Mucosa of descending colon (tissue), 3 donors: ENCODE results near the gene CWC15. TPM values are rescaled to one million over a fixed set of nuclear protein-coding genes. Genes with fewer than 3 reads are reported as not detected.

Experiments
- ATAC-seq: fragments of 200-7000 bp; cut with Tn5 transposase; one replicate; pipeline ENCODE4 v1.9.1; 2020; ENCODE audit warnings: mild to moderate bottlenecking, moderate library complexity
- DNase-seq, 3 donors: peaks; one replicate each; pipeline ENCODE4 v3.0.0-alpha.2; 2020
- H3K36me3 ChIP-seq: fragments of 200-600 bp; one replicate; pipeline ENCODE4 v1.8.0; 2021; ENCODE audit warnings: low read depth, mild to moderate bottlenecking
- H3K4me1 ChIP-seq: fragments of 200-600 bp; one replicate; pipeline ENCODE4 v1.8.0; 2021; ENCODE audit warnings: low read depth, mild to moderate bottlenecking
- H3K4me3 ChIP-seq: fragments of 200-600 bp; one replicate; pipeline ENCODE4 v1.8.0; 2021; ENCODE audit warnings: mild to moderate bottlenecking
- H3K9me3 ChIP-seq: fragments of 200-600 bp; one replicate; pipeline ENCODE4 v1.8.0; 2021; ENCODE audit warnings: mild to moderate bottlenecking
- intact Hi-C, 2 donors: fragments of 100-400 bp; cut with DNase I in 1 of 2; cut with micrococcal nuclease in 1 of 2; formaldehyde crosslinking; loops; one replicate each; pipeline versions ENCODE4 v1.11.0 to v1.11.1; 2022; cut with DNase I, micrococcal nuclease
- total RNA-seq, 3 donors: library from RNA; stranded (reverse); fragmentation: NEBNext Ultra II Directional in 2 of 3; extraction: Animal tissue kit (Norgen Biotek cat#: 25700) in 2 of 3; gene quantifications; one replicate each; pipeline versions ENCODE4 v1.2.1 to v1.2.4, GENCODE V29; 2021 to 2023
- TF ChIP-seq, protein P1 (sequence below): fragments of 200-600 bp; IDR thresholded peaks from one replicate; pipeline ENCODE4 v1.8.0; 2022; ENCODE audit warnings: antibody characterized with exemption, mild to moderate bottlenecking
- donor health status: DM: no; HTN: no; CAD: no; lungs with moderate emphysema.
- donor health status: DM: no; HTN: no; CAD: no.
- donor health status: DM: no; HTN: yes; CAD: no.

The CWC15 gene
- total RNA-seq, 3 donors from 2014 or later = 41.4 to 47.7 (median 45.3) TPM

GRCh38 chr11:95005642-95006041, 32.3 kb upstream of the CWC15 start:
- Histone ChIP-seq H3K4me1 (no peaks in the 10 kb centered on the region), H3K9me3 (no peaks in the 10 kb centered on the region), H3K36me3 (no peaks in the 10 kb centered on the region), H3K4me3 (no peak overlapping the region)
- ATAC-seq = no peak
- TF ChIP-seq, protein P1, sequence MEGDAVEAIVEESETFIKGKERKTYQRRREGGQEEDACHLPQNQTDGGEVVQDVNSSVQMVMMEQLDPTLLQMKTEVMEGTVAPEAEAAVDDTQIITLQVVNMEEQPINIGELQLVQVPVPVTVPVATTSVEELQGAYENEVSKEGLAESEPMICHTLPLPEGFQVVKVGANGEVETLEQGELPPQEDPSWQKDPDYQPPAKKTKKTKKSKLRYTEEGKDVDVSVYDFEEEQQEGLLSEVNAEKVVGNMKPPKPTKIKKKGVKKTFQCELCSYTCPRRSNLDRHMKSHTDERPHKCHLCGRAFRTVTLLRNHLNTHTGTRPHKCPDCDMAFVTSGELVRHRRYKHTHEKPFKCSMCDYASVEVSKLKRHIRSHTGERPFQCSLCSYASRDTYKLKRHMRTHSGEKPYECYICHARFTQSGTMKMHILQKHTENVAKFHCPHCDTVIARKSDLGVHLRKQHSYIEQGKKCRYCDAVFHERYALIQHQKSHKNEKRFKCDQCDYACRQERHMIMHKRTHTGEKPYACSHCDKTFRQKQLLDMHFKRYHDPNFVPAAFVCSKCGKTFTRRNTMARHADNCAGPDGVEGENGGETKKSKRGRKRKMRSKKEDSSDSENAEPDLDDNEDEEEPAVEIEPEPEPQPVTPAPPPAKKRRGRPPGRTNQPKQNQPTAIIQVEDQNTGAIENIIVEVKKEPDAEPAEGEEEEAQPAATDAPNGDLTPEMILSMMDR = no peak
- no peak for DNase-seq
- intact Hi-C loops = no loop called here

GRCh38 chr11:95003716-95004115, 30.4 kb upstream of the CWC15 start:
- TF ChIP-seq, protein P1 = no peak
- H3K4me3 ChIP-seq = no peak overlapping the region
- intact Hi-C loops = no loop called here

DNA sequence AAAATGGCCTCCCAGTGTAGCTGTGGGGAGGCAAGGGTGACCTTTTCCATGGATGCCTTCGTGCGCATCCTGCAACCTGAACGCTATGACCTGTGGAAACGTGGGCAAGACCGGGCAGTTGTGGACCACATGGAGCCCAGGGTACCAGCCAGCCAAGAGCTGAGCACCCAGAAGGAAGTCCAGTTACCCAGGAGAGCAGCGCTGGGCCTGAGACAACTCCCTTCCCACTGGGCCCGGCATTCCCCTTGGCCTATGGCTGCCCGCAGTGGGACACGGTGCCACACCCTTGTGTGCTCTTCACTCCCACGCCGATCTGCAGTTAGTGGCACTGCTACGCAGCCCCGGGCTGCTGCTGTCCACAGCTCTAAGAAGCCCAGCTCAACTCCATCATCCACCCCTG, 24.9 kb upstream of the CWC15 start:
- TF ChIP-seq, protein P1 = no peak
- no peaks in the 10 kb centered on the region for H3K36me3 ChIP-seq
- no peak overlapping the region for H3K4me3 ChIP-seq
- H3K9me3 ChIP-seq = no peaks in the 10 kb centered on the region
- intact Hi-C loops = no loop called here
- DNase-seq (no peak), ATAC-seq (no peak)
- no peaks in the 10 kb centered on the region for H3K4me1 ChIP-seq

More at GRCh38 chr11:95003716-95004115, 30.4 kb upstream of the CWC15 start:
- Histone ChIP-seq H3K4me1 (no peaks in the 10 kb centered on the region), H3K9me3 (no peaks in the 10 kb centered on the region), H3K36me3 (no peaks in the 10 kb centered on the region)
- ATAC-seq (no peak), DNase-seq (no peak)

DNA sequence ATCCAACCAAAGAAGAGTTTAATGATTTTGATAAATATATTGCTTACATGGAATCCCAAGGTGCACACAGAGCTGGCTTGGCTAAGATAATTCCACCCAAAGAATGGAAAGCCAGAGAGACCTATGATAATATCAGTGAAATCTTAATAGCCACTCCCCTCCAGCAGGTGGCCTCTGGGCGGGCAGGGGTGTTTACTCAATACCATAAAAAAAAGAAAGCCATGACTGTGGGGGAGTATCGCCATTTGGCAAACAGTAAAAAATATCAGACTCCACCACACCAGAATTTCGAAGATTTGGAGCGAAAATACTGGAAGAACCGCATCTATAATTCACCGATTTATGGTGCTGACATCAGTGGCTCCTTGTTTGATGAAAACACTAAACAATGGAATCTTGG, 24.1 kb upstream of the CWC15 start:
- ATAC-seq (no peak), DNase-seq (no peak)
- TF ChIP-seq, protein P1 = no peak
- Histone ChIP-seq H3K4me1 (no peaks in the 10 kb centered on the region), H3K4me3 (no peak overlapping the region), H3K9me3 (no peaks in the 10 kb centered on the region), H3K36me3 (no peaks in the 10 kb centered on the region)
- intact Hi-C loops = no loop called here

DNA sequence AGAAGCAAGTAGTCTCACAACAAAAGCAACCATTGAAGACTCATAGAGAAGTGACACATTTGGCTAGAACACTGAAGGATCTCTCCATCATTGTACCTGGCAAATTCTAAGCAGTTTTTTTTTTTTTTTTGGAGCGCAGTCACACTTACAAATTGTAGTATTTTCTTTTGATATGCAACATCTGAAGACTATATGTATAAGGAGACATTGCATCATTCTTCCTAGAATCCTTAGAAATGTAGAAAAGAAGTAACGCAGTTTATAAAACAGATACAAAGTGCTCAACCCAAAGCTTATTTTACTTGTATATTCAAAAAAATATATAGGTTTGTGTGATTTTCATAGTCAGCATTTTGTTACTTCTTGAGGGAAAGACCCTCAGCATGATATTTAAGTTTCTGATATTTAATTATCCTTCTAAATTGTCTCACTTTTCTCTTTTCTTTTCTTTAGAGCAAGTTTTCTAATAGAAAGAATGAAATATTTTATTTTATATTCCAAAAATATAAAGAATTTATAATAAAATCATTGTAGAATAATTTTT, 20.1 kb upstream of the CWC15 start:
- Histone ChIP-seq H3K36me3 (no peaks in the 10 kb centered on the region), H3K4me3 (no peak overlapping the region), H3K4me1 (no peaks in the 10 kb centered on the region), H3K9me3 (no peaks in the 10 kb centered on the region)
- intact Hi-C loops = no loop called here
- ATAC-seq = no peak
- DNase-seq = no peak
- TF ChIP-seq, protein P1 = no peak

- no peaks in the 10 kb centered on the region for H3K9me3 ChIP-seq
- no peaks in the 10 kb centered on the region for H3K4me1 ChIP-seq
- TF ChIP-seq, protein P1 = no peak
- no peaks in the 10 kb centered on the region for H3K36me3 ChIP-seq
- DNase-seq (no peak), ATAC-seq (no peak)
- no peak overlapping the region for H3K4me3 ChIP-seq
- intact Hi-C loops = no loop called here
These were observed 15.4 kb upstream of the CWC15 start for GRCh38 chr11:94988748-94989147.
